HG03097 (cell line): ENCODE results near the gene NAGLU.

ENCODE experiments used
- ATAC-seq: cut with Tn5 transposase; IDR thresholded peaks from one replicate; pipeline ENCODE4 v1.9.1; 2021; ENCODE audit not compliant: unreplicated experiment, low FRiP score

Gene NAGLU

DNA sequence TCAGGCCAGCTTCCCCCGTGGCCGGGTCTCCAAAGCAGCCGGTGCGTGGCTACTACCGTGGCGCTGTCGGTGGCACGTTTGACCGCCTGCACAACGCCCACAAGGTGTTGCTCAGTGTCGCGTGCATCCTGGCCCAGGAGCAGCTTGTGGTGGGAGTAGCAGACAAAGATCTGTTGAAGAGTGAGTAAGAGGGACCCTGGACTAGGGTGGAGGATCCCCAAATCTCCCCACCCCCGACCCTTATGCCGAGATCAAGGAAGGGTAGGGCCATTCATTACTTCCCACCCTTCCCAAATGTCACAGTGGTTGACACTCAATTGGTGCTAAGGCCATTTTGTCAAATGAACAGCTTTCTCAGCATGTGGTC, 27.1 kb downstream of the NAGLU start:
- ATAC-seq, result no peak

DNA sequence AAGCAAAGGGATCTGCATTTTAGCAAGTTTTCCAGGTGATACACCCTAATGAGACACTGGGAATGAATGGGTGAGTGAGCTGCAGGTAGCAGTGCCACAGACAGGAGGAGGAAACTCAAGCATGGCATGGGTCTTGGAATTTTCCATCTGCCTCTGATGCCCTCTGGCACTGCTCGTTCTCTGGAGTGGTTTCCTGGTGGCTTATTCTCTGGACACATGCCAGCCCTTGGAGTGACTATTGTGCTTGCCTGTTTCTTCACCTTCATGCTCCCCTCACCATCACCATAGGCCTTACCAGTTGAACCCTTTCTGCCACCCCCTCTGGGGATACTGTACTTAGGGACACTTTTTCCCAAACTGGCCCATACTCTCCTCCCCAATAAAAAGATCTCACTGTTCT, 27.5 kb downstream of the NAGLU start:
- no peak for ATAC-seq

DNA sequence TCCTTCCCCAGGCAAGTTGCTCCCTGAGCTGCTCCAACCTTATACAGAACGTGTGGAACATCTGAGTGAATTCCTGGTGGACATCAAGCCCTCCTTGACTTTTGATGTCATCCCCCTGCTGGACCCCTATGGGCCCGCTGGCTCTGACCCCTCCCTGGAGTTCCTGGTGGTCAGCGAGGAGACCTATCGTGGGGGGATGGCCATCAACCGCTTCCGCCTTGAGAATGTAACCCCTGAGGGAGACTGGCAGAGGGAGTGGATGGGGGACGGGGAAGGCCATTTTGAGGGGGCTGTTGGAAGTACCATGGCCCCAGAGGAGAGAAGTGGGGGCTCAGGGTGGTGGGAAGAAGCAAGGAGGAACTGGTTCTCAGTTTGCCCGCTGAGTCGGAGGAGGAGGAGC, 27.9 kb downstream of the NAGLU start:
- ATAC-seq, result no peak

DNA sequence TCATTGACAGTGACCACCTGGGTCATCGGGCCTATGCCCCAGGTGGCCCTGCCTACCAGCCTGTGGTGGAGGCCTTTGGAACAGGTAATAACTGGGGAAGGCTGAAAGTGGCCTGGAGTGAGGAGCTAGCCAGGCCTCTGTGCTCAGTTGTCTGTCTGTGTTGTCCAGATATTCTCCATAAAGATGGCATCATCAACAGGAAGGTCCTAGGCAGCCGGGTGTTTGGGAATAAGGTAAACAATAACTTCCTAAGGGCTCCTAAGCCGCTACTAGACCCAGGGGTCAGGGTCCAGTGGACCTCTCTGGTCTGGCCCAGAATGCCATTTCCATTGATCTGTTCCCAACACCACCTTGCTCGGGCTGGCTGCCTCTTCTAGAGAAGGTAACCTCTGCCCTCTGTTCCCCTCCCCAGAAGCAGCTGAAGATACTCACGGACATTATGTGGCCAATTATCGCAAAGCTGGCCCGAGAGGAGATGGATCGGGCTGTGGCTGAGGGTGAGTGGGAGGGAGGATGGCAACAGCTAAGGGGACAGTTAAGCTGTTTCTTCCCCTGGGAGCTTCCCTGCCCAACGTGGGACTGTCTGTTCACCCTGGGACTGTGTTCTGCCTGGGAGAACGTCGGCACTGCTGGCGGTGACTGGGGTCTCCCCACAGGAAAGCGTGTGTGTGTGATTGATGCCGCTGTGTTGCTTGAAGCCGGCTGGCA, 28.9 kb downstream of the NAGLU start:
- ATAC-seq, result no peak

DNA sequence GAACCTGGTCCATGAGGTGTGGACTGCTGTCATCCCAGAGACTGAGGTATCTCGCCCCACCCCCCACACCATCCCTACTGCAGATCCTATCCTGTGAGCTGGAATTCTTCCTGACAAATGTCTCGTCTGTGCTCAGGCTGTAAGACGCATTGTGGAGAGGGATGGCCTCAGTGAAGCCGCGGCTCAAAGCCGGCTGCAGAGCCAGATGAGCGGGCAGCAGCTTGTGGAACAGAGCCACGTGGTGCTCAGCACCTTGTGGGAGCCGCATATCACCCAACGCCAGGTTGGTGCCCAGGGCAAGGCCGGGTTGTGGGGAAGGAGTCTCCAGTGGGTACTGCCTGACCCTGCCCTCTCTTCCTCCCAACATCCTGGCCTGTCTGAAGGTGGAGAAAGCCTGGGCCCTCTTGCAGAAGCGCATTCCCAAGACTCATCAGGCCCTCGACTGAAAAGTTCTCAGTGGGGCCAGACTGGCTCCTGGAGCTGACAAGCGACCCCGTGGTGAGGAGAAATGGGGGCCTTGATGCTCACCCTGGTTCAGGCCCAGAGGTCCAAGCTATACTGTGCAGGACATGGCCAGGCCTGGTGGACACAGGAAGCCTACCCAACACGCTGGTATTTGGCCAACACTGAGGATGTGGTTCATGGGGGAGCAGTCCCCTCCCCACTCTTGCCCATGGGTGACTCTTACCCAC, 29.6 kb downstream of the NAGLU start:
- ATAC-seq, result no peak

DNA sequence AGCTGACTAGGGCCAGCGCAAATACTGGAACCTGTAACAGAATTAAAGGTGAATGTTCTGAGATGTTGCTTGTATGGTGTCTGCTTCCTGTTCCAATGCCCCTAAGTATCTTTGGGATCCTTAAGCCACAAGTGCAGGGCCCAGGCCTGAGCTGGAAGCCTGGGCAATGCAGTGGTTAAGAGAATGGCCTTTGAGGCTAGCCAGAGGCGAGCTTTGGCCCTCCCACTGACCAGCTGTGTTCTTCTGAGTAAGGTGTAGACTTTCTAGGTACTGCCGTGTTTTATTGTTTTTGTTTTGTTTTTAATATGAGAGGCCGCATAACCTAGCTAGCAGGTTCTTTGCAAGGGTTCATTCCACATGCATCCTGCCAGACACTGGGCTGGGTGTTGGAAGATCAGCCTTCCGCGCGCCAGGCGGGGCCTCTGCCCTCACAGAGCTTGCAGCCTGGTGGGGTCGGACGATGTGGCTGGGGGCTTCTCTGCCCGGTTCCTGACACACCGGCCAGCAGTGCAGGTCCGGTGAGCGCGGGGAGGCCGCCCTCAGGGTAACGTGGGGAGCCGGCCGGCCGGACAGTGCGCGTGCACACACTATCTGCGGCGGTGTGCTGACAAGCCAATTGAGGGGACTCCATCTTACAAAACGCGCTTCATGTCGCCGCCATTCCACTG, 30.3 kb downstream of the NAGLU start:
- ATAC-seq, result no peak

DNA sequence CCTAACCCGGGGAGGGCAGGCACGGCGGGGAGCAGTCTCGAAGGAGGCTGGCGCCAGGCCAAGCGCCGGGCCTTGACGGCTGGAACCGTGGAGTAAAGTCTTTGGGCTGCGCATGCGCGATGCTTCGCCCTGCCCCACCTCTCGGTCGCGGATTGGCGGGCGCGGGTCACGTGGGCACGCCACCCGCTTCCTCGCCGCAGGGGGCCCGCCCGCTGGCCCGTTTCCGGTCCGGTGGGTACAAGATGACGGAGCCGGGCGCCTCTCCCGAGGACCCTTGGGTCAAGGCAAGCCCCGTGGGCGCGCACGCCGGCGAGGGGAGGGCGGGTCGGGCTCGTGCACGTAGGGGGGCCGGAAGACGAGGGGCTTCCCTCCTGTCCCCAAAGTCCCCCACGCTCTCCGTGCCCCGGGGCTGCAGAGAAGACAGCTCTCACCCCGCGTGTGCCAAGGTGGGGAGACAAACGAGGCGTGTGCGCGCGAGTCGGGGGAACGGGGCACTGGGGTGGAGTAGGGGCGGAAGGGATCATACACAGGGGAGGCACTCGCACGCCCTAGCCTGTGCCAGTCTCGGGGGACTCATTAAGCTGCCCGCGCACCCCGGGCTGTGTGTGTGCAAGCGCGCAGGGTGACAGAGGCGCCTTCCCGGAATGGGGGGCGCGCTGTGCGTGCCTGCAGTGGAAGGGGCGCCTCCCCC, 31.0 kb downstream of the NAGLU start, which contains the start of gene MLX:
TSS of gene MLX (plus strand) at position 218 of the 691 bp plus-strand sequence. CDS start at position 243, 25 bp downstream.
- no peak for ATAC-seq

DNA sequence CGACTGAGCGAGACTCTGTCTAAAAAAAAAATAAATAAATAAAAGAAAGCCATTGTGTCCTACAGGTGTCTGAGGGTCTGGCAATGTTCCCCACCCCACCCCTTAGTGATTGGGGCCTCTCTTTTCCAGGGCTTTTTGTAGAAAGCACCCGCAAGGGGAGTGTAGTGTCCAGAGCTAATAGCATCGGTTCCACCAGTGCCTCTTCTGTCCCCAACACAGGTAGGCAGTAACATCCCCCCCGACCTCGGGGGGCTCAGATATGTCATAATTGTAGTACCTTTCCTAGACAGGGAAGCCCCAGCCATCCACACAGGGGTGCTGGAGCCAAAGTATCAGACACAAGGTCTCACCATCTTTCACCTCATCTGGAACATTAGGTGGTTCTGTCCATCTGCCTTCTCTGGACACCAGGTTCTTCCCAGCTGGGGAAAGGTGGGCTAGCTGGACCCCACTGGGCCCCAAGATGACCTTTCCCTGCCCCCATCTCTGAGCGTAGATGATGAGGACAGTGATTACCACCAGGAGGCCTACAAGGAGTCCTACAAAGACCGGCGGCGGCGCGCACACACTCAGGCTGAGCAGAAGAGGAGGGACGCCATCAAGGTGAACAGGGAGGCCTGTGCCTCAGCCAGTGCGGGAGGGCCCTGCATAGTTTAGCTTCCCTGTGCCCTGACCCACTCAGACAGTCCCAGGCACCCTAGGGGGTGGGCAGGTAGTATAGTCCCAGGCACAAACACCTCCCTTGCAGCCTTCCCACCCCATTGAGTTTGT, 32.5 kb downstream of the NAGLU start:
- no peak for ATAC-seq

DNA sequence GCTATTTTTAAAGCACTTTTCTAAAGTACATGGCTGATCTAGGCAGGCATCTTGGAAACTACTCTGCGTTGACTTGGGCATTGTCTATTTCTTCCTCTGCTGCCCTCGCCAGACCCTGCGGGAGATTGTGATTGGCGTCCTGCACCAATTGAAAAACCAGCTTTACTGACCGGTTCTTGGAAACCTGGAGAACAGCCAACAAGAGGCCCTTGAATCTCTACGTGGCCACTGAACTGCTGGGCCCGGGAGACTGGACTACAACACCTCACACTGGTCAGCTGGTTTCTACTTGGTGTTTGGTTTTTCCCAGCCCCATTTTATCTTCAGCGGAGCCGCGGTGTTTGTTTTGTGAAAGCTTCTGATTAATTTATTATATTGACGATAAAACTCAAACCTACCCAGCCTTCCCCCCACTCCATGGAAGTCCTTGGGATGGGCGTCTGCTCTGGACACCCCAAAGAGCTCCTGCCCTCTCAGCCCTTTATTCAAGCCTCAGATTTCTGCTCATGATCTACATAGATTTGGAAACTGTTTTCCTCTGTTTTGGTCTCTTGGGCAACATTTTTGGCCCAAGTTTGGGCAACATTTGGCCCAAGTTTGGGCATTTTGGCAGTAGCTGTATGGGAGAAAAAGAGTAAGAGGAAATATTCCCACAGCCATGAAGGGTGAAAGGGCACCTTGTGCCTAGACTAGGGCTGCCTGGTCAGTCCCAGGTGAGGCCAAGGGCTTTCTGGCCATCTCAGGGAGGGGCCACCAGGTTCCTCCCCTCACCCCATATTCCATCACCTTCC, 35.6 kb downstream of the NAGLU start:
- no peak for ATAC-seq

DNA sequence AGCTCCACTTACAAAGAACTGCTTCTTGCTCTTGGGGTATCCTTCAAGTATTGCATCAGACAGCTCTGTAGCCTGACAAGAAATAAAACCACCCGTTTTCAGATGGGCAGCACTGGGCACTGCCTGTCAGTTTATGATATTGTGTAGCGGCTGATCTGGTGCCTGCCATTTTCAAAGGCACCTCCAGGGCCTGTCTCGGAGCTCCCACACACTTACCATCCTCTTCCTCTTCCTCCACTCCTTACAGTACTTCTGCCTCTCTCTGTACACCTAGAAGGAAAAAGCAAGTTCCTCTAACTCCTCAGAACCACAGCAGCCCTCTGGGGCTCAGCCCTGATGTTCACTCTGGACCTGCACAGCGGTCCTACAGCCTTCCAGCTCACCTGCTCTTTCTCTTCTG, 37.1 kb downstream of the NAGLU start:
- no peak for ATAC-seq

DNA sequence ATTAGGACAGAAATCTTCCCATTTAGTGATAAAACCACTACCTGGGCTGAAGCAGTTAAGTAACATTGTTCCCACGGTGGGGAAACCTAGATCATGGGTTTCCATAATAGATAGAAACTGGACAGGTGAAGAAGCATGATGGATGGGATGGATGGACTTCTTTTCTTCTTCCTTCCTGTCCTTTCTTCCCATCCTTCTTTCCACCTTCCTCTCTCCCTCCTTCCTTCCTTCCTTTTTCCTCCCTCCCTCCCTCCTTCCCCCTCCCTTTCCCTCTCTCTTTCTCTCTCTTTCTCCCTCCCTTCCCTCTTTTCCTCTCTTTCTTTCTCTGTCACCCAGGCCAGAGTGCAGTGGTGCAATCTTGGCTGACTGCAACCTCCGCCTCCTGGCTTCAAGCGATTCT, 38.4 kb downstream of the NAGLU start:
- no peak for ATAC-seq

DNA sequence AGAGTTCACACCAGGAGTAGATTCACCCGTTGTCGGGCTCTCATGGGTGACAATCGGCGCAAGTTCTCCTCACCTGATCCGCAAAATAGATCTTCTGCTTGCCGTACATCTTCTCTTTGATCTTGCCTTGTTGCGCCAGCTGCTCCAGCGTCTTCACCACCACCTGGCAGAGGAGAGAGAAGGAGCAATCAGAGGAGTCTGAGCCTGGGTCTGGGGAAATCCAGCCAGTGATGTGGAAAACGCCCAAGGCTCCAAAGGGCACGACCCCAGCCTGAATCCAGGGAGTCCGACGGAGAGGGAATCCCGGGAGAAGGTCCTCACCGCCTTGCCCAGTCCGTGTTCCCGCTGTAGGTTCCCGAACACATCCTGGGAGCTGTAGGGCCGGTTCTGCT, 41.1 kb downstream of the NAGLU start:
- peak; percentile 1 for ATAC-seq

DNA sequence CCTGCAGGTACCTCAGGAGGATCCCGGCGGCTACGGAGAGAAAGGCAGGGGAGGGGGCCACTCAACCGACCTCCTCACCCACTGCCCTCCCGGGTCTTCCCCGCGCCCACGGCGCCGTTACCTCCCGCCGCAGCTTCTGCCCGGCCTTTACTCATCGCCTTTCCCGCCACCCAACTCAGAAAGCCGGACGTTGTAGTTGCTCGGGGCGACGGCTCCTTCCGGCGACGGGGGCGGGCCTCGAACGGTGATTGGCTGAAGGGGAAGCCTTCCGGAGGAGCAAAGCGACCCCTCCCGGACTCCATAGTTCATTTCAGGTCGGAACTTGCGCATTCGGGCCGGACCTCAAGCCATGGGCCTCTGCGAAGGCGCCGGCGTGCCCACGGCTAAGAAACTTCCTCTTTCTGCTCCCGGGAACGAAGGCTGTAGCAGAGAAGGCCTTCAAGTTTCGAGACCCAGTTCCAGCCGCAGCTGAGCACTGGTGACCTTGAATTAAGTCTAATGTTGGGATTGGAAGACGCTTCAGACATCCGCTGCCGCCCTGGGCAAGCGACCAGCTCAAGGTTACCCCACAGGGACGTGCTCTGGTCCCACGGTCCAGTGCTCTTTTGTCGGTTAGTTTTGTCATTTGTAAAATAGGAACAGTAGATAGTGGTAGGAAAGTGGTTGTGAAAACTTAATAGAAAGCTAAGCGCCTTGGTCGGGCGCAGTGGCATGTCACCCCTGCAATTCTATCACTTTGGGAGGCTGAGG, 41.7 kb downstream of the NAGLU start, which contains the start of gene PSMC3IP:
TSS of gene PSMC3IP (minus strand) at position 198 of the 750 bp plus-strand sequence. CDS start at position 155, 43 bp downstream.
- ATAC-seq, result peak; percentile 58

DNA sequence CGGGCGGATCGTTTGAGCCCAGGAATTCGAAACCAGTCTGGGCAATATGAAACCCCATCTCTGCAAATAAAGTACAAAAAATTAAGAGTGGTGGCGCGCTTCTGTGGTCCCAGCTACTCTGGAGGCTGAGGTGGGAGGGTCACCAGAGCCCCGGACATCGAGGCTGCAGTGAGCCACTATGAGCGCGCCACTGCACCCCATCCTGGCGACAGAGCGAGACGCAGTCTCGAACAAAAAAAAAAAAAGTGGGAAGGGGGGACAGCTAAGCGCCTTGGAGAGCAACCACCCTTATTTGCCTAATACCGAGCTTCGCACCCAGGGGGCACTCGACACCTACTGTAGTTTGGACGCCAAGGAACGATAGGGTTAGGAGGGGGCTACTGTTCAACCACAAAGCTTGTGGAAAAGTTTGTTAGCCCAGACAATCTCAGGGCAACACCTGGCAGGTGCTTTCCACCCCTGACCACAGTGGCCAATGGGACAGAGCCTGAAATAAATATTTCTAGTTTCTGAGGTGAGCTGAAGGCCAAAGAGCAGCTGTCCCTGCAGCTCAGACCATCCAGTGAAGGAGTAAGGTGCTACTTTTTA, 42.3 kb downstream of the NAGLU start:
- peak; percentile 36 for ATAC-seq

DNA sequence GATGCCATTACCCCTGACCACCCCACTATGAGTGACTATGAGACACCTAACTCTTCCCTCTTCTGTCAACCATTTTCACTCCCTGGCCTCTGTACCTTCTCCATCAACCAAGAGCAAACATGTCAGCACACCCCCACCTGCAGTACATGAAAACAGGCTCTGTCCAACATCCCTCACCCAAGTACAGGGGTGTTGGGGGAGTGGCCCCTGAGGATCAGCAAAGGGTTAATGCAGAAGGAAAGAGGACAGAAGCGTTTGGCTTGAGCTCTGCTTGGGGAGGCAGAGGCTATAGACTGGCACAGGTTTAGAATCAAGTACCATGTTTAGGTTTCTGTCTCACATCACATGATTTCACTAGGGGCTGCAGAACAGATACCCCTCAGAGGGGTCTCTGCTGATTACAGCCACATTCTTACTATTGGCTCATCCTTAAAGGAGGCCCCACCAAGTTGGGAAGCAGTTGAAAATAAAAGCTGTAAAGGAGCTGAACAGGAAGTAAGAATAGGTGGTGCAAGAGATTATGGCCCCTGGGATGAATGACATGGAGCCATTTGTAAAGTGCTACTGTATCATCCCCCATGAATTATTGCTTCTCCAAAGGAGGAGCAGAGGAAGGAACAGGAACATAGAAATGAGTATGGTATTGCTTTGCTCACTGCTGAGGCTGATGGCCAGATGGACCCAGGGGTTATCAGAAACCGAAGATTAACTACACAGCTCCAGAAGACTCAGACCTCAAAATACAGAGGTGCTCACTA, 43.9 kb downstream of the NAGLU start:
- no peak for ATAC-seq

DNA sequence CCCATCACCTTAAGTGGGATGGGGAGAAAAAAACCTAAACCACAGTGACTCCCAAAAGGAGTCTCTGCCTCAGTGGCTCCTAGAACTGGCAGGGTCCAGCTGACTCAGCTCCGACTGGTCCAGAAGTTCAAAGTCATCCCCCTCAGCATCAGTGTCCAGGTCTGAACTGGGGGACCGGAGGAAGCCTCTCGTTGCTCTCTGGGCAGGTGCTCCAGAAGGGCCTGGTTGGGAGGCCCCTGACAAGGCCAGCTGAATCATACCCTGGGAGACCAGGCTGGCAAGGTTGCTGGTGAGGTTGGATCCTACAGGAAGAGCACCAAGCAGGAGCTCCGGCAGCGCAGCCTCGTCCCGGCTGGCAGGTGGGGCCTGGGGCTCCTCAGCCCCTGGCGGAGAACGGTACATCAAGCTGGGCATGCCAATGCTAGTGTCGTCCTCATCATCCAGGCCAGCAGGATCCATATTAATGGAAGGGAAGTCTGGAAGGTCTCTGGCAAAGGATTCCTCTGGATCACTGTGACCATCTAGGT, 45.8 kb downstream of the NAGLU start:
- no peak for ATAC-seq

DNA sequence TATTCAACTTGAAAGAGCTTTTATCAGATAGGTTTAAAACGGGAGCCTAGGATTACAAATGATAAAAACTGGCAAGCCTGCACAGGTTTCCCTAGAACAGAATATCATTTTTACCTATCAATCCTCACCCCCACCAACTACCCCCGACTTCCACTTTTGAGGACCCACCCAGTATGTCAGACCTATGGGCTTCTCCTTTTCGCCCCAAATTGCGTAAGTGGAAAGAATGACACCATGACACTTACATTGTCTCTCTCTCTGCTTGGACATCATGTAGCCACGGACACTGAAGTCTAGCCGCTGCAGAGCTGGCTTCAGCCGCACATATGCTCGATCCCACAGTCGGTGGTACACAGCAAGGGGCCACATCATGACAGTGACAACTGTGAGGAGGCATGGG, 48.8 kb downstream of the NAGLU start:
- ATAC-seq, result no peak

DNA sequence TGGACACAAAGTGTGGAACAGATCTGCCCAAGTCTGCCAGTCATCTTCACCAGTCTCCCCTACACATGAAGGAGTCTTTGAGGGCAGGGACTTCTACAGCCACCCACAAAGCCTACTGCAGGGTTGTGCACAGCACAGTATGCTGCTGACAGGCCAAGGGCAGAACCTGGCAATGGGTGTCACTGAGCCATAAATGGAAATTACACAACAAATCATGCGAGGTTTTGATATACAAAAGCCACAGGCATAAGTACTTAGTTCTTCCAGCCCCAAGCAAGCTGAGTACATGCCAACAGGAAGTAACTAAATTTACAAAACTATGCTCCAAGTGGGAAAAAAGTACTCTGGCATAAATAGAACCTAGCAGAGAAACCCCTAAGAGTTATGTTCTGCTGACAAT, 49.3 kb downstream of the NAGLU start:
- ATAC-seq, result no peak
